ENCODE measurements around the gene RAB6A.

RAB6A gene

DNA sequence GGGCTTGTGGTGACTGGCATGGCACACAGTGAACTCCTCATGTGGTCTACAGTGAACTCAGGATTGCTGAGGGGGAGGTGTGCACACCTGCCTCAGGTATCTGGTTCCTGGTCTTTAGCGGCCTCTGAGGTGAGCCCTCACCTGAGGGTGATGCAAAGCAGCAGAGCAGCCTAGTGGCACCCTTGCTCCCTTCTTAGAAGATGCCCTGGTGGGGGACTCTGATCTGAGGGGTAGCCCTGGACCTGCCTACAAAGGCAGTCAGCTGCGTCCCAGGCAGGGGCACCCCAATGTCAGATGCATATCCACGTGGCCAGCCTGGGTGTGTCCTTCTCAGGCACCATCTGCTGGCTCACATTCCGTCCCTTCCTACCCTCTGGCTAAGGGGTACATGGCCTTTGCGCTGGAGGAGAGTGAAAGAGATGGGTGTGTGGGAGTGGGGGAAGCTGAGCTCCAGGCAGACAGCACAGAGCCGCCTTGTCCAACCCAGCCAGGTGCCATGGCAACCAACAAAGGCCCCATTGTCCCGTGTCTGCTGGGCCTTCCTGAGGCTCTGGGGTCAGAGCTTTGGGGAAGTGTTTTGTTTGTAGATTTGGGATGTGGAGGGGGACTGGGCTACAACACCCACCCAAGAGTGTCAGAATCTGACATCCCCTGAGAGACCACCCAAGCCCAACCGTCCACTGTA, 108.7 kb downstream of the RAB6A start:
- DNase-seq = peak; percentile 63

DNA sequence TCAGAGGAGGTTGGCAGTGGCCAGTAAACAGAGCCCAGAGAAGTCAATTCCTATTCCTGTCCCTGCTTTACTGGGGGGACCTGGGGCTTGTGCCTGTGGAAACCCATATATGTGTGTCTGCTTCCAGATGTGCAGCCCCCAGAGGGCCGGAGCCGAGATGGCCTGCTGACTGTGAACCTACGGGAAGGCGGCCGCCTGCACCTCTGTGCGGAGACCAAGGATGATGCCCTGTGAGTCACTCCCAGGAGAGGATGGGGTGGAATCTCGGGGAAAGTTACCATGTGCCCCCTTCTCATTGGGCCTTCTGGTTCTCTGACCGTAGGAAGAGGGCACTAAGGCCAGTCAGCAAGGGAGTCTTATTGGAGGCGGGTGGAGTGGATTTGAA, 109.2 kb downstream of the RAB6A start:
- DNase-seq = no peak

DNA sequence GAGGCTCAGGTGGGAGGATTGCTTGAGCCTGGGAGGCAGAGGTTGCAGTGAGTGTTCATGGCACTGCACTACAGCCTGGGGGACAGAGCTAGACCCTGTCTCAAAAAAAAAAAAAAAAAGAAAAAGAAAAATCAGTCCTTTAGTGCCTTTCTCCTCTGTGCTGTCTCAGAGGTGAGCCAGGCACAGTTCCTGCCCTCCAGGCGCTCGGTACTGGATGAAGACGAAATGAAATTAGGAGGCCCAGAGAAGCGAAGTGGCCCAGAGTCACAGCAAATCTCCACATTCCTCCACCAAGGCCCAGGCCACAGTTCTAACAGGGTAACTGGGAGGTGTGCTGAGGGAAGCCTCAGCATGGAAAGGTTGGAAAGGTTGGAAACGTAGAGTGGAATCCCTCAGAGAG, 109.6 kb downstream of the RAB6A start:
- DNase-seq = no peak

DNA sequence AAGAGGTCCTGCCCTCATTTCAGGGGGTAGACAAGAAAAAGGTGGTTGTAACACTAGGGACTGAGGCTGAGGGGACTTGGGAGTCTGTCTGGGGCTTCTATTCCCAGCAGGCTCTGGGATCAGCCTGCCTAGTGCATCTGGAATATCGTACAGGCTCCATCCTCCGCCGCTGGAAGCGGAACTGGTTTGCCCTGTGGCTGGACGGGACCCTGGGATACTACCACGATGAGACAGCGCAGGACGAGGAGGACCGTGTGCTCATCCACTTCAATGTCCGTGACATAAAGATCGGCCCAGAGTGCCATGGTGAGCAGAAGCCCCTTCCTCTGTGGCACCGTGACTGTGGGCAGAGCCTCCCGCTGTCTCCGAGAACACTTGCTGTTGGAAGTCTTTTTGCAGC, 110.5 kb downstream of the RAB6A start:
- DNase-seq = no peak

DNA sequence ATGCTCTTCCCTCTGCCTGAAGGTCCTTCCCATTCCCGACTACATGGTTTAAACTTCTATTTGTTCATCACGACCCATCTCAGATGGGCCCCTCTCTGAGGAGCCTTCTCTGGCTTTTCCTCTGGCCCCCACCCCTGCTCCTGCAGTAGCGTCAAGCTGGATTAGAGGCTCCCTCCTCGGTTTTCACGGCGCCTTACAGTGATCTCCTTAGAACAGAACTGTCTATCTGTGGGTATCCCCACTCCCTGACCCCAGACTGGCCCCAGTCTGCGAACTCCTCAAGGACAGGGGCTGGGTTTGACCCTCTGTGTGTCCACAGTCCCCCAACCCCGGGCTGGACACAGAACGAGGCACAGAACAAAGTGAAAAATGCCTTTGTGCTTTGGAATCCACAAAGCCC, 111.7 kb downstream of the RAB6A start:
- DNase-seq = no peak

DNA sequence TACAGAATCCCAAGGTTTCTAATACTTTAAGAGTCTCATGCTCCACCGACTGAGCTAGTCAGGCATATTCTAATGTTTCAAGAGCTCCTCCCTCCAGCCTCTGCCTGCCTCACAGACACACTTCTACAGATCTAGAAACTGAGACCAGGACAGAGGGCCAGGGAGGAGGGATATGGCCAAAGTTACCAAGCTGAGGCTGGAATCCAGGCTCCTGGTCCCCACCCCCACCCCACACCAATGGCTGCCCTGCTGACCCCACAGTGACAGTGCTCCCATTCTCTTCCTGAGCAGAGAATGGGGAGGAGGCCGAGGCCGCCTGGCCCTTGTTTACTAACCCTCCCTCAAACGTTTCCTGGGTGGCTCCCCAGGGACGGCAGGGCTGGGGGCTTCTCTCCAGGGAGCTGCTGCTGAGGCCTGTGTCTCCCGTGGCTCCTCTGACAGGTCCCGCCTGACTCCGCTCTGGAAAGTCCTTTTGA, 112.3 kb downstream of the RAB6A start:
- no peak for DNase-seq

DNA sequence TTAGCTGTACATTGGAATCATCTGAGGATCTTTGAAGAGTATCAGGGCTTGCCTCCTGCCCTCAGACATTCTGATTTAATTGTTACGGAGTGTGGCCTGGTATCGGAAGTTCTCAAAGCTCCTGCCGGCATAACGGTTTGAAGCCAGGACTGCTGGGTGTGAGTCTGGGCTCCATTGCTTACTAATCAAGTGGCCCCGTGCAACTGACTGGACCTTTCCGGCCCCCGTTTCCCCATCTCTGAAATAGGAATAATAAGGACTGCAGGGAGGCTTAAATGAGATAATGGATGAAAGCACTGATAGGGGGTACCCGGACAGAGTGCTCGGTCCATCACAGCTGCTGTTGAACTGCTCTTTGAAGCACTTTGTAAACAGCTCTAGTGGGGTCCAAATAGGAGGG, 112.8 kb downstream of the RAB6A start:
- no peak for DNase-seq

DNA sequence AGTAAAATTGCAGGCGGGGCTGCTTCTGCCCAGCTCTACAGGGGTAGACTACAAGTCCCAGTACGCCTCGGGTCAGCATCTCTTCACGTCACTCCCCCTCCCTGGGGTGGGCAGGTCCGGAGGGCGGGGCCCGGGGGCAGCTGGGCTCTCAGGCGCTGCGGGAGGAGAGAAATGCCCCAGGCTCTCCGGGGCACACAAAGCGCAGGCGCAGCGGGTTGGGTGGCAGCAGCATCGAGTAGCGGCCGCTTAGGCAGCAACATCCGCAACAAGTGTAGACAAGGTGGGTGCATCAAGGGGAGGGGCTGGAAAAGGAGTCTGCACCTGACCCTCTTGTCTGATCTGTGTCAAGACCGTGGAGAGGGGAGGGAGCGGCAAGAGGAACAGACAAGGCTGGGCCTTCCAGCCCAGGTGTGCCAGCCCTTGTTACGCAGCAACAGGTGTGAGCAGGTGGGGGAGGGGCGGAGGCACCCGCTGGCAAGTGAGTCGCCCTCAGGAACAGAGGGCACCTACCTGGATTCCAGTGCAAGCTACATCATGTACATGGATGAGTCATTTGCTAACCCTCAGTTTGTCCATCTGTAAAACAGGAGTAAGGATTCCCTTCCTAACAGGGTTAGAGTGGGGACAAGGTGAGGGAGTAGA, 113.3 kb downstream of the RAB6A start:
- DNase-seq = peak; percentile 84

DNA sequence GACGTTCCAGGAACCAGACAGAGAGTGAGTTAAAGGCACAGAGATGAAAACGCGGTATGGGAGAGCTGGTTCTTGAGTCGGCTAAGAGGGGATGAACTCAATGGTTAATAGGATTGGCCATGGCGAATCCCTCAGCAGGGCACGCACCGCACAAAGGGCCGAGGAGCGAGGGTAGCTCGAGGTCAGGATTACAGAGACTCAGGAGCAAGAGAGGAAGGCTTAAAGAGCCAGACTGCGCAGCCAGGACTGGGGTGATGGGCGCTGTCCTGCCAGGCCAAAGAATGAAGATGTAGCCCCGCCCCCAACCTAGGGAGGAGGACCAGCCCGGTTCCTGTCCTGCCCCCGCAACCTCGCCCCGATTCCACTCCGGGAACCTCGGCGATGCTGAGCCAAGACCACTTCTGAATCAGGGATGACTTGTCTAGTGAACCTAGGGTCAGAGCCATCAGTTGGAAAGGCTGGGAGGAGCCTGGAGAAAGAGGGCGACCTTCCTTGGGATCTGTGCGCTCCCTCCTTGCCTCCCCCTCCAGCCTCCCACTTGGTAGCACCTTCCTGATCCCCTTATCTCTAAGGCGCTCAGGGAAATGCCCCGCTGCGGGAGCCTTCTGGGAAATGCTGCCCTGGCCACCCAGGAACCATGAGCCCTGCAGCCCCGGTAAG, 114.8 kb downstream of the RAB6A start, which contains the start of gene PLEKHB1:
TSS of gene PLEKHB1 (plus strand) at position 610 of the 660 bp plus-strand sequence. CDS start at position 638, 28 bp downstream.
- DNase-seq = no peak

DNA sequence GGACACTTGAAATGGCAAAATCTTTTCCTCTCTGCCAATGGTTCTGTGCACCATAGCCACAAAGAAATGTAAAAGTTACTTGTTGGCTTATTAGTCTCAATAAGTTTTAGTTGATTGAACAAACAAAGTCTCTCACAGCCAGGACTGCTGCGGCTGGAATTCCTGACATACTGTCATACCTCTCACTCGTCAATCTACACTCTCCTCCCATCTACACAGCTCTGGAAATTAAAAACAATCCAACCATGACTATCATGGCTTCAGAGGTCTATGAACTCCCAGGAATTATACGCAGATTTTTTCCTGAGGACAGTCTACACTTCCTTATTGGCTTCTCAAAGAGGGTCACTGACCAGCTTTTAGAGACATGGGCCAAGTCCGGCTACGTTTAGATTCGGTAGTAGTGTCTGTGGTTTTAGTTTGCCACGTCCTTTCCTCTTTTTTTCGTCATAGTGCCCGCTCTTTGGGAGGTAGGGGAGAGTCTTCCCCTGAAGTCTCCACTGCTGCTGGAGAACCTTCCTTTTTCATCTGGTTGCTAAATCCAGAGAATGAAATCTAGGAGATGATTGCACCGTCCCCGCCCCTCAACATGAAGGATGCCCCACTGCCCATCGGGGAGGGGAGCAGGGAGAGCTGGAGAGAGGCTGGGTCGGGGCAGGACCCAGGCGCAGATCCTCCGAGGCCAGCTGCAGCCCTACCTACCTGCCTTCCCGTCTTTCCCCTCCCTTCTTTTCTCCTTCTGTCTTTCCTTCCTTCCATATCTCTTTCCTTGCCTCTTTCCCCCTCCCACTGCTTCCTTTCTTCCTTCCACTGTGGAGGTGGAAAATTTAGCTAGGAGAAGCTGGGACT, 115.5 kb downstream of the RAB6A start:
- no peak for DNase-seq

DNA sequence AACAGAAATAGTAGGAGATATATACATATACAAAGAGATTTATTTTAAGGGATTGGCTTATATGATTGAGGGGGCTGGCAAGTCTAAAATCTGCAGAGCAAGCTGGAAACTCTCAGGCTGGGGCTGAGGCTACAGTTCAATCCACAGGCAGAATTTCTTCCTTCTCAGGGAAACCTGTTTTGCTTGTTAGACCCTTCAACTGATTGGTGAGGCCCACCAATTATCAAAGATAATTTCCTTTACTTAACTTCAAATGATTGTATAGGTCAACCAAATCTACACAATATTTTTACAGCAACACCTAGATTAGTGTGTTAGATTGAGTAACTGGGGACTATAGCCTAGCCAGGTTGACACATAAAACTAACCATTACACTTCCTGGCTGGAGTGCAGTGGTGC, 119.2 kb downstream of the RAB6A start:
- DNase-seq = no peak

DNA sequence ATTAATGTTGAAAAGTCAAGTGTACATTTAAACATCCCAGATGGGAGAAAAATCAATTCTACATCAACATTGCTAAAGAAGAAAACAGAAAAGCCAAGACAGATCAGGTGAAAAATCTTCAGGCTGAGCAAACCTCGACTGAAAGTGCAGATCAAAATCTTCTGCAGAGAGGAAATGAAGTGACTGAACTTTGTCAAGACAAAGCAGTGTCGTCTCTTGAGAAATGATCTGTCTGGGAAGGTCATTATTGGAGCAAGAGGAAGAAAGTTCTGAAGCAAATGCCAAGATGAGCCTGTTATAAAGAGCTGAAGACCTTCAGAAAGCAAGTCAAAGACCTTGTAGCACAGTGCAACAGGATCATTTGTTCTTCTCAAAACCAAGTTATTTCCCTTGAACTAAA, 120.3 kb downstream of the RAB6A start:
- no peak for DNase-seq

DNA sequence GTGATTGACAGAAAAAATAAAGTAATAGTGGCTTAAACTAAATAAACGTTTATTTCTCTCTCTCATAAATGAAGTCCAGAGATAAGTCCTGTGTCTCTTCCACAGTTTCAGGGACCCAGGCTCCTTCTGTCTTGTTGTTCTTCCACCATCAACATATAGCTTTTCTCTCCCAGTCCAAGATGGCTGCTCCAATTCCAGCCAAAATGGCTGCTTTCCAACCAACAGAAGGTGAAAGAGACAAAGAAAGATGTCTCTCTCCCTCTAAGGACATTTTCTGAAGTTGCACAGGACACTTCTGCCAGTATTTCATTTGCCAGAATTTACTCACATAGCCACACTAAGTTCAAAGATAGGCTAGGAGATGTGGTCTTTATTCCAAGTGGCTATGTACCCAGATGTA, 123.9 kb downstream of the RAB6A start:
- no peak for DNase-seq

DNA sequence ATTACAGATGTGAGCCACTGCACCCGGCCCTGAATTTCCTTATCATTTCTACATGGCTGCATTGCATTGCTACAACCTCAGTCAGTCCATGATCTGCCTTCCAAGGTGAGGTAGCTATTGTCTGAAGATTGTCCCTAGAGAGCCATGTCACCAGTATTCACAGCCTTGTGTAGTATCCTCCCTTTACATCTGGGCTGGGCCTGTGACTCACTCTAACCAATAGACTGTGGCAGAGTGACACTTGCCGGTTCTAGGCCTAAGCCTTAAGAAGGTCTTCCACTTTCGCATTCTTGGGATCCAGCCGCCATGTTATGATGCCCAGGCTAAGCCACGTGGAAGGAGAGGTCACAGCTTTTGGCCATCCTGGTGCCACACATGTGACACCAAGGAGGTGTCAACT, 124.6 kb downstream of the RAB6A start:
- DNase-seq = no peak

DNA sequence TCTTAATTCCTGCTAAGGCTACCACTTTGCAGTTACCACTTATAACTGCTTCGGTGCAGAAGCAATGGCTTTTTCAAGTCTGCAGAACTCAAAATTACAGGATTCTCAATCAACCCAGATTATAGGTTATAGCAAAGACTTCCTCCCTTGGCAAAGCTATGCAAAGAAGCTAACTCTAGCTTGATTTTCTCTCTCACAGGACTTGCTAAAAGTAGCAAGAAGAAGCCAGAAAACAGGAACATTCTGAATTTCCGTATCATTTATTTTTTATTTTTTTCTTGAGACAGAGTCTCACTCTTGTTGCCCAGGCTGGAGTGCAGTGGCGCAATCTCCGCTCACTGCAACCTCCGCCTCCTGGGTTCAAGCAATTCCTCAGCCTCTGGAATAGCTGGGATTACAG, 125.2 kb downstream of the RAB6A start:
- no peak for DNase-seq

DNA sequence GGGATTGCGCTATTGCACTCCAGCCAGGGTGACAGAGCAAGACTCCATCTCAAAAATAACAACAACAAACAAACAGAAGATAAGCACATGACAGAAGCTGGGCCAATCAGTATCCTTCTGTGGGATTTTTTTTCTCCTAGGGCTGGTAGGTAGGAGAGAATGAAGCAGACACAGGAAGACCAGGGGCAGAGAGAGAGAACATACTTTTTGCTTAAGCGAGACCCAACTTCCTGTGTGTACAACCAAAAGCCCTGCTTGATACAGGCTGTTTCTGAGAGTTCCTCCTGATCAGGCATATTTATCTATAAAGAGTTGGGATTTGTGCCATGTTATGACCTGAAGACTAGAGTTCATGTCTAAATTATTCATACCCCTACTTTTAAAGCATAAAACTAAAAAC, 126.9 kb downstream of the RAB6A start:
- DNase-seq = no peak

DNA sequence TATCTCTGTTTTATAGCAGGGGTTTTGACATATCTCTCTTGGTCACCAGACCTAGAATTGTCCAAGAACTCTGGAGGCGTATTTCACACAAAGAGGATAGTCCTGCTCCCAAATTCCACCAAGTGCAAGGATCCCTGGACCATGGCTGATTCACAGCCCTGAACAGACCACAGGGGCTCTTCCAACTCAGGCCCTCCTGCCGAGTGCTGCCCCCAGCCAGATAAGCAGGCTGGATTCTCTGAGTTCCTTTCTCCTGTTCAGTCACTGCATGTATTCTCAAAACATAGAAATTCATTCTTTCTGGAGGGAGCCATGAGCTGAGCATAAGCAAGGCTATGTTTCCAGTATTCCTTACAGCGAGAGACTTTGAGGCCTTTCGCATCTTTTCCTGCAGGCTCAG, 127.9 kb downstream of the RAB6A start:
- no peak for DNase-seq

DNA sequence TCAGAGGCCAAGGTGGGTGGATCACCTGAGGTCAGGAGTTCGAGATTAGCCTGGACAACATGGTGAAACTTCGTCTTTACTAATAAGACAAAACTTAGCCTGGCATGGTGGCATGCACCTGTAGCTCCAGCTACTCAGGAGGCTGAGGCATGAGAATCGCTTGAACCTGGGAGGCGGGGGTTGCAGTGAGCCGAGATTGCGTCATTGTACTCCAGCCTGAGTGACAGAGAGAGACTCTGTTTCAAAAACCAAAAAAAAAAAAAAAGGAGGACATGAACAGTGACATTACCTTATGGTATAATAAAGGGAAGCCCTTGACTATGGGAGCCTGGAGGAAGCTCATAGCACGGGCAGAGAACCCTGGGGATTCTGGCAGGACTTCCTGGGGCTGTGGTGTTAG, 131.0 kb downstream of the RAB6A start:
- DNase-seq = no peak

DNA sequence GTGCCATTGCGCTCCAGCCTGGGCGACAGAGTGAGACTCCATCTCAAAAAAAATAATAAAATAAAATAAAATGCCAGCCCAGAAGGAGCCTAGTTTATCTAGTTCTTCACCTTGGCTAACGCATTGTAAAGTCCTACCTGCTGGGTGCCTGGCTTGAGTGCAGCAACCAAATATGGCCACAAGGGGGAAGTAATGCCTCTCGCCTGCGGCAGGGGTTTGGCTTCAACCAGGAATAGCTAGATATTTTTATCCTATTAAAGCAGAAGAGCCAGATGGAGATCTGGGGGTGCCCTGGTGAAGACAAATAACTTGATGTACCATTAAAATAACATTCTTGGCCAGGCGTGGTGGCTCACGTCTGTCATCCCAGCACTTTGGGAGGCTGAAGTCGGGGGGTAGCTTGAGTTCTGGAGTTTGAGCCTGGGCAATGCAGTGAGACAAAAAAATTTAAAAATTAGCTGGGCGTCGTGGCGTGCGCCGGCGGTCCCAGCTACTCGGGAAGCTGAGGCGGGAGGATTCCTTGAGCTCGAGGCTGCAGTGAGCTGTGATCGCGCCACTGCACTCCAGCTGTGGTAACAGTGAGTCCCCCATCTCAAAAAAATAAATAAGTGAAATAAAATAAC, 135.1 kb downstream of the RAB6A start:
- DNase-seq = peak; percentile 78
